8988T (cell line): ENCODE measurements around the gene NELFB.
A peak's percentile ranks its signal among the peaks of the same experiment; 100 is the strongest.

Experiments used
- DNase-seq: peaks from one replicate; pipeline ENCODE4 v3.0.0; 2011

NELFB gene

DNA sequence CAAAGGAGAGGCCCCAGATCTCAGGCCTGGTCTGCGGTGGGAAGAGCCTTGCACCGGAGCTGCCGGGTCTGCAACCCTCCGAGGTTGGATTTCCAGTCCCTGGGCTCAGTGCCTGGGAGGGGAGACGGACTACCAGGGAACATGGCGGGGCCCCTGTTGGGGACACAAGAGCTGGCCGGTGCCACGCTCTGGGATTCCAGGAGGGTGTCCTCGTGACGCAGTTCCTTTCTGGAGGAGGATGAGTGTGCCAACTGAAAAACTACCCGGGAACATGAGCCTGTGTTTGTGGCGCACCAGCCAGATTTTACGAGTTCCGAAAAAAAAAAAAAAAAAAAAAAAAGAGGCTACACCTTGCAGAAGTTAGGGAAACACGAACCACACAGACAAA, 38.0 kb downstream of the NELFB start:
- no peak for DNase-seq

GRCh38 chr9:137293482-137294090, 38.5 kb downstream of the NELFB start:
- no peak for DNase-seq

GRCh38 chr9:137294091-137294680, 39.1 kb downstream of the NELFB start:
- DNase-seq: peak; percentile 92

DNA sequence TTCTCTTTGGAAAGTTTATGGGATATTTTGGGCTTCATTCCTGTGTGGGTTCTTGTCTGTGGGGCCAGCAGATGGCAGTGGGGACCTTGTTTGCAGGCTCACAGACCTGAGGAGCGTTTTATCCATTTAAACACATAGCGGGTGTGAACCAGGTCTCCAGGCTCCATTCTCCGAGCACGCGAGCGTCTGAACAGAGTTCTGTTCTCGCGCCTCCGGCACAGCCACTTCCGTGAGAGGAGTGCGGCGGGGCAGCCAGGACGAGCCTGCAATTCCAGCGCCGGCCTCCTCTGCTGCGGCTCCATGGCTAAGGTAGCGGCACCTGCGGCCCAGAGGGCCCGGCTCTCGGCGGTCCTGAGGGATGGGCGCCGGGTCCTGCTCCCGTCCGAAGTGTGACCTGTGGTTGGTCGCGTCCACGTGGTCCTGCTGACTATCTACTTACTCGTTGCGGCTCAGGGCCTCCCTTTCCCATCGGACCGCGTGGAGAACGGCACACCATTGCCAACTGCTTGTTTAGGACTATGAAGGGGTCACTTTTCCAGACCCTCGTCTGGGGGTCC, 39.6 kb downstream of the NELFB start:
- DNase-seq: no peak

DNA sequence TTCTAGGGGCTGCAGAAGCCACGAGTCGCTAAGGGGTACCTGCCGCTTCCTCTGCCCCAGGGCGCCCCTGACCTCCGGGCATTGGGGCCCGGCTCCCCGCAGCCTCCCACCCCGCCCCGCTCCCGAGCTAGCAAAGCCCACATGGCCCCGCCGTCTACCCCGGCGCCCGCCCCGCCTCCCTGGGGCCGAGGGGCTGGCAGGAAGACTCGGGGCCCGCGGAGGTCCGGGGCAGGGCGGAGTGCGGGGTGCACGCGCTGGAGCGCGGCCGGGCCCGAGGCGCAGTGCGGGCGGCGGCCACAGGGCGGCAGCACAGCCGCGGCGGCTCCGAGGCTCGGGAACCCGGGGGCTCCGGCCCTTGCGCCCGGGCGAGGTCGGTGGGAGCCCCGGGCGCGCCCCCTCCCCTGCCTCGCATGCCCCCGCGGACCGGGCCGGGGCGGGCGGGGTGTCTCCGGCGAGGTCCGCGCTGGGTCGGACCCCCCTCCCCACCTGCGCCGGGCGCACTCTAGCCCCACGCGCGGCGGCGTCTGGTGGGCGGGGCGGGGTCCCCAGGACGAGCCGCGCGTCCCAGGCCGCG, 40.2 kb downstream of the NELFB start:
- peak; percentile 98 for DNase-seq

DNA sequence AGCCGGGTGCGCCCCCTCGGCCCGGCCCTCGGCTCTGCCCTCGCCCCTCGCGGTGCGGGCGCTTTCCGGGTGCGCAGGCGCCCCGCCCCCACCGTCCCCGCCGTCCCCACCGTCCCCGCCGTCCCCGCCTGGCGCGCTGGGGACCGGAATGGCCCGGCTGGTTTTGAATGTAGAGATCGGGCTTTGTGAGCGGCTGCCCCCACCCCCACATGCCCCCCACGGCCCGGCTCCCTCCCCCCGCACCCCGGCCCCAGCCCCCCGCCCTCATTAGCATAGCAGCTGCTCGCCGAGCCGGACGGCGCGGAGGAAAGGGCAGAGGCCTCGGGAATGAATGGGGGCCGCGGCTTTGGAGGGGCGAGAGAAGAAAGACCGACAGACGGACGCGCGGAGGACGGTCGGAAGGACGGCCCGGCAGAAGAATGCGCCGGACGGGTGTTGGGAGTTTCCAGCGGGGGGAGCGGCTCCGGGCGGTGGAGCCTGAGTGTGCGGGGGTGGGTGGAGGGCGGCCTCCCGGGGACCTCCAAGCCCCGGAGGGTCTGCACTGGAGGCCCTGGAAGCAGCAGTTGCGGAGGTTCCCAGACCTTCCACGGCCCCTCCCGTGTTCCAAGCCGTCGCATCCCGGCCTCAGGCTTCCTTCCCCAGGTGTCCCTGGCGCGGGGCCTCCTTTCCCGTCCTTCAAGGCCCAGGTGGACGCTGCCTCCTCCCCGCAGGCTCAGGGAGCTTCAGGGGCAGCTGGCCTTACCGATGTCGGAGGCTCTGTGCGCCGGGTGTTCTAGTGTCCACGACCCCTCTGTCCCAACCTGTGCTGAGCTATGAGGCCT, 40.9 kb downstream of the NELFB start:
- no peak for DNase-seq

- no peak for DNase-seq
Measured at GRCh38 chr9:137296670-137297664, 41.8 kb downstream of the NELFB start.

GRCh38 chr9:137297966-137298365, 42.8 kb downstream of the NELFB start:
- DNase-seq: no peak

DNA sequence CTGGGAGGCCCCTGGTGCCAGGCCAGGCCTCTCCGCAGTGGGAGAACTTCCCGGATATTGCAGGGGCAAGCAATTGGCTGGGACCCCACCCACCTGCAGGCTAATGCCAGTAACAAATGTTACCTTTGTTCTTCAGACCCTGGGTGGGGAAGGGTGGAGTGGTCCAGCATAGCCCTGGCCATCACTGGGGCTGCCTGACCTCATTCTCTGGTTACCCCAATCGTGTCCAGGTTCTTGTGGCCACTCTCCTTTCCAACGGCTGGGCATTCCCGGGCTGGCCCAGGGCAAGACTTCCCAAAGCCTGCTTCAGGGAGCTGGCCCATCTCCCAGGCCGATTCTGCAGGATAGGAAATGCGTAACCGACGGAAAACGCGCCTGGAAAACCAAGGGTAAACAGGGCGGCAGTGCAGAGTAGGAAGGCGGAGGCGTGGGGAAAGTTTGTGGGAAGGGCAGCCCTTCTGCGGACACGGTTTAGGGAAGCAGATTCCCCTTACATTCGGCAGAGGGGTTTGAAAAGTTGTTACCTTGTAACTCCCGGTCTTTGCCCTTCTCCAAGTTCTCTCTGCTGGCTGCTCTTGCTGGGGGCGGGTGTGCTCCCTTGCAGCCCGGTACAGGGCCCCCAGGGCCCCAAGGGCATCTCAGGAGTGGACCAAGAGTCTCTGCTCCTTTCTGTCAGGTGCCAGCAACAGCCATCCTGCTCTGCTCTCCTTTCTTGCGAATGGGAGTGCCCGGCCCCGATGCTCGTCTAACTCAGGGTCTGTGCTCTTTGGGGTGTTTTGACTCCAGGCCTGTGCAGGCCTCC, 43.5 kb downstream of the NELFB start:
- no peak for DNase-seq

- no peak for DNase-seq
Measured at GRCh38 chr9:137299203-137299565, 44.1 kb downstream of the NELFB start.

DNA sequence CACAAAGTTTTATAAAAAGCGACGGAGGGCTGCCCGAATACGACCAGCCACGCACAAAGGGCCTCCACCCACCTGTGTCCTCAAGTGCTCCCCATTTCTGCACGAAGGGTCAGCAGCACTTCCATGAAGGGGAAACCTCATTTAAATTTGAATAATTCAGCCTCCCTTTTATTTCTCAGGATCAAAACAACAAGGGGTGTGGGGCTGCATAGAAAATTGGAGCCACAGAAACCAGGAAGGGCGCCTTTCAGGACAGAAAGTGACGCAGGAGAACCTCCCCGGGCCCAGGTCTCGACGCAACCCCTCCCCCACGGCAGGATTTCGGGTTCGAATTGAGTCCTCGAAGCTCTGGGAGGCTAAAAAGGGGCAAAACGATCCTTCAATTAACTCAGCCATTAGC, 44.8 kb downstream of the NELFB start:
- no peak for DNase-seq

- DNase-seq: no peak
Measured at GRCh38 chr9:137300567-137301080, 45.5 kb downstream of the NELFB start.

DNA sequence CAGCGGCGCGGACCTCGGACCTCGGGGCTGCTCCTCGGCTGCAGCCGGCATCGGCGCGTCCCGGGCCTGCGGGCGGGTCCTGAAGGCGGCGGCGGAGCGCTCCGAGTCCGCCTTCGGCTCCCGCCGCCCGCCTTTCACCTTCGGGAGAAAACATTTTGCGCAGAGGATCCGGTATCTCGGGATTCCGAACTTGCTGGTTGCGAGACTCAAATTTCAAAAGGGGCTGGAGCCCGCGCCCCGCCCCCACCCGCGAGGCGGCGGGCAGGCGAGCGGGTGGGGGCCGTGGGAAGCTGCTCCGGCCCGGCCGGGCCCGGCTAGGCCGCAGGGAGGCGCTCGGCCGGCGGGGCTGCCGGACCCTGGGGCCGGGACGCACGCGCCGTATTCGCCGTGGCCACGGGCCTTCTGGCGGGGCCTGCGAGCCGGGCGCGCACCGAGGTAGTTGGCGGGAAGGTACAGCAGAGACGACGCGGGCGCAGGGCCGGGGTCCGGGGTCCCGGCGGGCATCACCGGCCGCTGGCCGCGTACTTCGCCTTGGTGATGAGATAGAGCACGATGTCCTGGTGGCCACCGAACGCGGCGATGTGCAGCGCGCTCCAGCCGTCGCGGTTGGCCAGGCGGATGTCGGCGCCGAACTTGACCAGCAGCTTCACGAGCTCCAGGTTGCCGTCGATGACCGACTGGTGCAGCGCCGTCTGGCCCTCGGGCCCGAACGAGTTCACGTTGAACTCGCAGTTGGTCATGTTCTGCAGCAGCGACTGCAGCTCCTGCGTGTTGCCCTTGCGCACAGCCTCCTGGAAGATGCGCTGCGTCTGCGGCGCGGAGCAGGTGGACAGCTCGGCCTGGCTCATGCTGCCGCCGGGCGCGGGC, 46.2 kb downstream of the NELFB start:
- DNase-seq: peak; percentile 89

DNA sequence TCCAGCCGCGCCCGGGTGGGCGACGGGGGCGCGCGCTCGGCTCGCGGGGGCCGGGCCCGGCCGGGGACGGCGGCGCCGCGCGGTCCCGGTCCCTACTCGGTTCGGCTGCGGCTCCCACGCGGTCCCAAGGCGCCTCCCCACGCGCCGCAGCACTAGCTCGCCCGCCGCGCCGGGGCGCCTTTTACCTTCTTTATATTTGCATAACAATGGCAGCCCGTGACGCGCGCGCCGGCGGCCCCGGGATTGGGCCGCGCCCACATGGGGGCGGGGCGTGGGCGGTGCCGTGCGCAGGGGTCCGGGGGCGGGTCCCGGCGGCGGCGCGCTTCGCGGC, 47.0 kb downstream of the NELFB start, which contains the start of gene NRARP:
Gene NRARP, minus strand, starts transcription at position 154 of the 331 bp plus-strand sequence. CDS start 343 bp downstream, outside the sequence.
- DNase-seq: peak; percentile 91

GRCh38 chr9:137302449-137303150, 47.5 kb downstream of the NELFB start:
- peak; percentile 98 for DNase-seq

GRCh38 chr9:137303151-137303892, 48.2 kb downstream of the NELFB start:
- no peak for DNase-seq

GRCh38 chr9:137303893-137304382, 48.8 kb downstream of the NELFB start:
- no peak for DNase-seq

- DNase-seq: no peak
Measured at GRCh38 chr9:137304383-137305059, 49.4 kb downstream of the NELFB start.
